HUDEP-2 (cell line): ENCODE data around the gene LYPD1.

Source experiments
- DNase-seq, 76 experiments: peaks; one replicate each; lab custom pipeline; 2025; ENCODE audit not compliant: unreplicated experiment in 76 of 76; lab: John Stamatoyannopoulos, UW

The LYPD1 gene

GRCh38 chr2:132638313-132639040 is 31.5 kb downstream of the LYPD1 start:
- DNase-seq, result no peak

- no peak for DNase-seq
These were observed 33.7 kb downstream of the LYPD1 start for GRCh38 chr2:132636346-132636745.

- no peak for DNase-seq
These were observed 36.4 kb downstream of the LYPD1 start for GRCh38 chr2:132633635-132634034.

- DNase-seq, result no peak
These were observed 37.9 kb downstream of the LYPD1 start for GRCh38 chr2:132632000-132632649.

GRCh38 chr2:132627536-132627935 is 42.5 kb downstream of the LYPD1 start:
- no peak for DNase-seq

- DNase-seq, result no peak
These were observed 46.7 kb downstream of the LYPD1 start for GRCh38 chr2:132623096-132623839.

- no peak for DNase-seq
These were observed 48.7 kb downstream of the LYPD1 start for GRCh38 chr2:132621131-132621875.

GRCh38 chr2:132620115-132620514 is 49.9 kb downstream of the LYPD1 start:
- no peak for DNase-seq

- no peak for DNase-seq
These were observed 51.3 kb downstream of the LYPD1 start for GRCh38 chr2:132618734-132619133.

GRCh38 chr2:132617989-132618388 is 52.0 kb downstream of the LYPD1 start:
- no peak for DNase-seq

GRCh38 chr2:132615329-132616085 is 54.5 kb downstream of the LYPD1 start:
- DNase-seq, result no peak

GRCh38 chr2:132611719-132612118 is 58.3 kb downstream of the LYPD1 start:
- no peak for DNase-seq

- DNase-seq, result no peak
These were observed 60.7 kb downstream of the LYPD1 start for GRCh38 chr2:132609101-132609890.

- no peak for DNase-seq
These were observed 61.7 kb downstream of the LYPD1 start for GRCh38 chr2:132608311-132608710.

- no peak for DNase-seq
These were observed 62.4 kb downstream of the LYPD1 start for GRCh38 chr2:132607426-132608090.

- no peak for DNase-seq
These were observed 63.4 kb downstream of the LYPD1 start for GRCh38 chr2:132606649-132607048.

- no peak for DNase-seq
These were observed 64.5 kb downstream of the LYPD1 start for GRCh38 chr2:132605236-132606180.

GRCh38 chr2:132604561-132604960 is 65.4 kb downstream of the LYPD1 start:
- no peak for DNase-seq
